Calu3 (cell line): Measurements from ENCODE around the gene PAX6. TPM values are rescaled to one million over a fixed set of nuclear protein-coding genes. Genes with fewer than 3 reads are reported as not detected.

ENCODE experiments used
- BruUV-seq: library from RNA; stranded (reverse); fragments of 400-500 nt; replicated peaks from 2 replicates; lab custom pipeline; 2021; lab: Mats Ljungman, UMichigan
- CTCF ChIA-PET: fragments of 300-600 bp; sonication (Branson Sonifier 250); formaldehyde crosslinking; loops from one replicate; lab custom pipeline; 2022; ENCODE audit warnings: antibody characterized with exemption; lab: Charles Lee
- DNase-seq: peaks from one replicate; pipeline ENCODE4 v3.0.0; 2022
- H3K27ac Mint-ChIP-seq: one replicate; pipeline ENCODE4 v1.8.0; 2022; ENCODE audit warnings: mixed read lengths; ENCODE audit not compliant: unreplicated experiment
- H3K27me3 Mint-ChIP-seq: one replicate; pipeline ENCODE4 v1.8.0; 2022; ENCODE audit warnings: mixed read lengths; ENCODE audit not compliant: unreplicated experiment
- H3K36me3 Mint-ChIP-seq: one replicate; pipeline ENCODE4 v1.8.0; 2022; ENCODE audit warnings: mild to moderate bottlenecking, moderate library complexity, mixed read lengths; ENCODE audit not compliant: insufficient read depth, unreplicated experiment
- H3K4me1 Mint-ChIP-seq: one replicate; pipeline ENCODE4 v1.8.0; 2022; ENCODE audit warnings: mild to moderate bottlenecking, low read depth, mixed read lengths; ENCODE audit not compliant: unreplicated experiment
- H3K4me3 Mint-ChIP-seq: one replicate; pipeline ENCODE4 v1.8.0; 2022; ENCODE audit warnings: mild to moderate bottlenecking, low read depth, moderate library complexity, mixed read lengths; ENCODE audit not compliant: unreplicated experiment
- H3K9me3 Mint-ChIP-seq: one replicate; pipeline ENCODE4 v1.8.0; 2022; ENCODE audit warnings: low read depth, mixed read lengths; ENCODE audit not compliant: unreplicated experiment
- CTCF ChIP-seq: fragments of 200-600 bp; IDR thresholded peaks from one replicate; pipeline ENCODE4 v1.8.0; 2022; ENCODE audit warnings: antibody characterized with exemption; ENCODE audit not compliant: unreplicated experiment
- intact Hi-C: fragments of 100-400 bp; cut with micrococcal nuclease; formaldehyde crosslinking; loops from one replicate; pipeline ENCODE4 v1.10.0; 2022; ENCODE audit not compliant: unreplicated experiment
- total RNA-seq: library from RNA; stranded (reverse); gene quantifications from 2 replicates; pipeline ENCODE4 v1.2.3, GENCODE V29; 2022

The PAX6 gene
- total RNA-seq, 1 experiment from 2014 or later: 0.87 TPM

DNA sequence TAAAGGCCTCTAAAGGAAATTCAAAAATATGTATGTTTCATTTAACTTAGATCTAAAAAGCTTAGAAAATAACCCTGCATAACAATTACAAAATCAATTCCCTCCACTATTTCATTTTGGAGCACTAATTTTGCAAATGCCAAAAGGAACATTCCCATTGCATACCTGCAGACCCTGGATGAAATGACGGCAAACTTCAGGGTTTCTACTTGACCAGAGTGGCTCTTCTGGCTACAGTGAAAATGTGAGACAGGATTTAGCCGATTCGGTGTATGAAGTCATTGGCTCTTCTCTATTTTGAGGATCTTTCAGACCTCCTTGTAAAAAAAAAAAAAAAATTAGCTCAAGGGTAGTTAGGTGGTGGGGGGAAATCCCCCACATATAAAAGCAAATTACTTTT is 44.1 kb downstream of the PAX6 start:
- H3K27me3 Mint-ChIP-seq: no peaks in the 10 kb centered on the region
- intact Hi-C loops: no loop called here
- no peak overlapping the region for H3K4me3 Mint-ChIP-seq
- BruUV-seq: no TSS peak
- no peaks in the 10 kb centered on the region for H3K4me1 Mint-ChIP-seq
- no peaks in the 10 kb centered on the region for H3K36me3 Mint-ChIP-seq
- DNase-seq: no peak
- H3K9me3 Mint-ChIP-seq: no peaks in the 10 kb centered on the region
- TF ChIP-seq CTCF: no peak
- no peak overlapping the region for H3K27ac Mint-ChIP-seq
- CTCF ChIA-PET: interaction anchor here (0.9 kb wide), 1 partner anchor 9 kb away, joined by 10 read pairs; no protein-coding TSS in a partner anchor

DNA sequence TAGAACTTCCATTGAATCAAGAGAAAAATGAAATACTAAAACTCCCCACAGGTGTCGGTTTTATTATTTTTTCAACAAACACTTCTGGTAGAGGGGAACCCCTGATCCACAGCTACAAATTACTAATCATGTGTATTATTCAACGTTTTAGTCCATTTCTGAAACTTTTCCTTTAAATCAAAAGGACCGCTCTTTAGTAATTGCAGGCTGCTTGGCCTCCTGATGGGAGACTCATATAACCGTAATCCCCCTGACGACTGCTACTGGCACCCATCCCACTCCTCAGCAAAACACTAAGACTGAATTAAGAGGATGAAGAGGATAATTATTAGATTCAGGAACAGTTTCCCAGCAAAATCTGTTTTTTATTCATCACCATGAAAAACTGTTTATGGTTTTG is 46.4 kb downstream of the PAX6 start:
- Mint-ChIP-seq H3K27me3 (no peaks in the 10 kb centered on the region), H3K4me1 (no peaks in the 10 kb centered on the region), H3K36me3 (no peaks in the 10 kb centered on the region), H3K9me3 (no peaks in the 10 kb centered on the region), H3K27ac (no peak overlapping the region), H3K4me3 (no peak overlapping the region)
- BruUV-seq: no TSS peak
- no peak for TF ChIP-seq CTCF
- CTCF ChIA-PET: no interaction called here
- intact Hi-C loops: no loop called here
- DNase-seq: no peak

DNA sequence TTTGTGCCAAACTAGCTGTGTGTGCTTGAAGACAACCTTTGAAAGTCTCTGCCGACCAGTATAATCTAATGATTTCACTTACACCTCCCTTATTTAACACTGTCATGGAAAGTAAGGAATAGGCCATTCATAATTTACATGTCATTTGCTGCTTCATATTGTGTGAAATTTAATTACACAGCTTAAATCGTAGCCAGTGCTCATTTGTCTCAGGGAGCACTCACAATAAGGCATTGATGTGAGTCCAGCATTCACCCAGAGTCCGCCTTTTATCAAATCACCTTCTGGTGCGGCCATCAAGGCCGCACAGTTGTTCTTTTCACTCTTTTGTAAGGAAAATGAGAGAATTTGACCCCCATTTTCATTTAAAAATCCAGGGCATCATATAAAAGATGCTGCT is 46.9 kb downstream of the PAX6 start:
- Mint-ChIP-seq H3K9me3 (no peaks in the 10 kb centered on the region), H3K27me3 (no peaks in the 10 kb centered on the region), H3K27ac (no peak overlapping the region), H3K4me3 (no peak overlapping the region), H3K36me3 (no peaks in the 10 kb centered on the region), H3K4me1 (no peaks in the 10 kb centered on the region)
- DNase-seq: no peak
- TF ChIP-seq CTCF: no peak
- intact Hi-C loops: no loop called here
- BruUV-seq: no TSS peak
- CTCF ChIA-PET: no interaction called here

- intact Hi-C loops: no loop called here
- no peaks in the 10 kb centered on the region for H3K9me3 Mint-ChIP-seq
- CTCF ChIA-PET: interaction anchor here (0.7 kb wide), 1 partner anchor 89 kb away, joined by 3 read pairs; no protein-coding TSS in a partner anchor
These were observed 47.8 kb downstream of the PAX6 start for GRCh38 chr11:31763296-31763695.

More at GRCh38 chr11:31763296-31763695, 47.8 kb downstream of the PAX6 start:
- no peaks in the 10 kb centered on the region for H3K36me3 Mint-ChIP-seq
- TF ChIP-seq CTCF: no peak
- H3K27me3 Mint-ChIP-seq: no peaks in the 10 kb centered on the region
- H3K4me1 Mint-ChIP-seq: no peaks in the 10 kb centered on the region
- no TSS peak for BruUV-seq
- no peak overlapping the region for H3K4me3 Mint-ChIP-seq
- H3K27ac Mint-ChIP-seq: no peak overlapping the region
- no peak for DNase-seq
